Fibroblast of lung (primary cell): ENCODE data around the gene EGR1.

Experiments
- CTCF ChIP-seq, 2 donors: IDR thresholded peaks in 1 of 2; conservative IDR thresholded peaks in 1 of 2; 1 replicate in 1 of 2; 2 replicates in 1 of 2; pipeline ENCODE4 v1.5.1; 2011 to 2012; ENCODE audit warnings: low read length in 2 of 2, control low read depth in 1 of 2, inconsistent platforms in 1 of 2, low read depth in 1 of 2, mild to moderate bottlenecking in 1 of 2
- EZH2 ChIP-seq: IDR thresholded peaks from 2 replicates; pipeline ENCODE4 v1.5.1; 2012; ENCODE audit warnings: low read length, control low read depth, mild to moderate bottlenecking; ENCODE audit errors: missing control alignments

- TF ChIP-seq EZH2 (no peak), CTCF (conservative IDR thresholded peaks at IDR 0.05 in 1 of 2, IDR thresholded peaks at IDR 0.05 in 1 of 2; ENCODE audit: low read depth in 1 of 2, low read length in 2 of 2) (no peak)
Observed at GRCh38 chr5:138438003-138438723, 27.1 kb upstream of the EGR1 start.
